Measurements from ENCODE around the gene KIF17. TPM values are rescaled to one million over a fixed set of nuclear protein-coding genes. Genes with fewer than 3 reads are reported as not detected.
A peak's percentile ranks its signal among the peaks of the same experiment; 100 is the strongest.

The KIF17 gene
- total and polyA plus RNA-seq, 9 donors = 0.56 to 6.2 (median 2.2) TPM

DNA sequence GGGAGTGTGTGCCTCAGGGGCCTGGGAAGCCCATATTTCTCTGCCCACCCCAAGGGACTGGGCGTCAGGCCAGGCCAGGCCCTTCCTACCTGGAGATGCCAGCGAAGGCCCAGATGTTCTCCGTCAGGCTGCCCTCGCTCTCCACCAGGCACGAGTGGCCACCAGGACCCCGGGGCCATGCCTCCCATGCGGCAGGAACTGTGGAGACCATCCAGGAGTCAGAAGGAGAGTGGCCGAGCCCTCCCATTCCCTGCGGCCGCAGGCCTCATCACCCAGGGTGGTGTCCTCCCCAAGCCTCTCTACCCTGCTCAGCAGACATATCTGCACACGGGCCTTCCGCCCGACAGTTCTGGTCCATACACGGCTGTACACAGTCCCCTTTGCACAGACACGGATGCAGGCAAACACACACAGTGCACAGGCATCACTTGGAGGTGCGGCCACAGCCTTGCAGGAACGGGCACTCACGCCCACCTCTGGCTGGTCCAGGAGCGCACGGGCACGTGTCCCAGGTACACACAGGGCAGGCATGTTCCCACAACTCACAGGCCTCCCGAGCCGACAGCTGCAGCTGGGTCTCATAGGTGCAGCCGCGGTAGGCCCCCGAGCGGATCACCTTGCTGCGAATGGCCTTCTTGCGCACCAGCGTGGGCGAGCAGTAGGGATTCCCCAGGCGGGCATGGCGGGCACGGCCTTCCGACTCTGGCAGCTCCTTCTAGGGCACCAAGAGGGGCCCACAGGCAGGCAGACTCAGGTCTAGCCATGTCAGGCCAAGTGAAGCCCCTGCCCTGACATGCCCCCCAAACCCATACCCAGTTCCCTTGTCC lies 5.9 kb upstream of the KIF17 start:
- Histone ChIP-seq H3K4me1 (ENCODE audit: insufficient read depth) (no peaks in the 10 kb centered on the region), H3K27me3 (no peaks in the 10 kb centered on the region), H3K36me3 (no peaks in the 10 kb centered on the region), H3K27ac (no peak overlapping the region), H3K4me3 (no peak overlapping the region), H3K9me3 (no peaks in the 10 kb centered on the region)
- intact Hi-C loops (cut with DNase I) = no loop called here
- DNase-seq = peak; percentile 8 to 34 (median 16)
- TF ChIP-seq EP300 (IDR thresholded peaks at IDR 0.05) = no peak
- TF ChIP-seq, protein P1, sequence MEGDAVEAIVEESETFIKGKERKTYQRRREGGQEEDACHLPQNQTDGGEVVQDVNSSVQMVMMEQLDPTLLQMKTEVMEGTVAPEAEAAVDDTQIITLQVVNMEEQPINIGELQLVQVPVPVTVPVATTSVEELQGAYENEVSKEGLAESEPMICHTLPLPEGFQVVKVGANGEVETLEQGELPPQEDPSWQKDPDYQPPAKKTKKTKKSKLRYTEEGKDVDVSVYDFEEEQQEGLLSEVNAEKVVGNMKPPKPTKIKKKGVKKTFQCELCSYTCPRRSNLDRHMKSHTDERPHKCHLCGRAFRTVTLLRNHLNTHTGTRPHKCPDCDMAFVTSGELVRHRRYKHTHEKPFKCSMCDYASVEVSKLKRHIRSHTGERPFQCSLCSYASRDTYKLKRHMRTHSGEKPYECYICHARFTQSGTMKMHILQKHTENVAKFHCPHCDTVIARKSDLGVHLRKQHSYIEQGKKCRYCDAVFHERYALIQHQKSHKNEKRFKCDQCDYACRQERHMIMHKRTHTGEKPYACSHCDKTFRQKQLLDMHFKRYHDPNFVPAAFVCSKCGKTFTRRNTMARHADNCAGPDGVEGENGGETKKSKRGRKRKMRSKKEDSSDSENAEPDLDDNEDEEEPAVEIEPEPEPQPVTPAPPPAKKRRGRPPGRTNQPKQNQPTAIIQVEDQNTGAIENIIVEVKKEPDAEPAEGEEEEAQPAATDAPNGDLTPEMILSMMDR (IDR thresholded peaks at IDR 0.05) = no peak
- no peak for TF ChIP-seq POLR2A (IDR thresholded peaks at IDR 0.05)
- WGBS, 3 donors = 88 to 90% (median 89%) methylated on average over 27 to 35 of the region's 35 CpGs

DNA sequence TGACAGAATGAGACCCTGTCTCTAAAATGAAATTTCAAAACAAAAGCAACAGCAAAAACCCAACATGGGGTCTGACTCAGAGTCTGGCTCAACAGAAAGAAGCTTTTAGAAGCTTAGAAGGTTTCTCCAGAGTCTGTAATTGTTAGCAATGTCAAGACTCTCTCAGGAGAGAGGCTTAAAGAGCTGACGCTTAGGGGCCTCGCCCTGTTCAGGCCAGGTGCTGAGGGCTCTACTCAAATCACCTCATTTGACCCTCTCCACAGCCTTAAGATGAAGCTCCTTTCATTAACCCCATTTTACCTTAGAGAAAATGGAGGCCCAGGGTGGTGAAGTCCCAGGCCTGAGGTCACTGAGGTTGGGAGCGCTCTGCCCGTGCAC lies 5.3 kb upstream of the KIF17 start:
- H3K27ac ChIP-seq = no peak overlapping the region
- no peak for DNase-seq
- no peaks in the 10 kb centered on the region for H3K9me3 ChIP-seq
- WGBS, 3 donors = 92 to 94% (median 93%) methylated on average over 4 of the region's 4 CpGs
- intact Hi-C loops (cut with DNase I) = no loop called here
- TF ChIP-seq, protein P1 (IDR thresholded peaks at IDR 0.05) = no peak
- TF ChIP-seq EP300 (IDR thresholded peaks at IDR 0.05) (no peak), POLR2A (IDR thresholded peaks at IDR 0.05) (no peak)
- no peaks in the 10 kb centered on the region for H3K27me3 ChIP-seq
- H3K4me3 ChIP-seq = no peak overlapping the region
- H3K4me1 ChIP-seq (ENCODE audit: insufficient read depth) = no peaks in the 10 kb centered on the region
- no peaks in the 10 kb centered on the region for H3K36me3 ChIP-seq

DNA sequence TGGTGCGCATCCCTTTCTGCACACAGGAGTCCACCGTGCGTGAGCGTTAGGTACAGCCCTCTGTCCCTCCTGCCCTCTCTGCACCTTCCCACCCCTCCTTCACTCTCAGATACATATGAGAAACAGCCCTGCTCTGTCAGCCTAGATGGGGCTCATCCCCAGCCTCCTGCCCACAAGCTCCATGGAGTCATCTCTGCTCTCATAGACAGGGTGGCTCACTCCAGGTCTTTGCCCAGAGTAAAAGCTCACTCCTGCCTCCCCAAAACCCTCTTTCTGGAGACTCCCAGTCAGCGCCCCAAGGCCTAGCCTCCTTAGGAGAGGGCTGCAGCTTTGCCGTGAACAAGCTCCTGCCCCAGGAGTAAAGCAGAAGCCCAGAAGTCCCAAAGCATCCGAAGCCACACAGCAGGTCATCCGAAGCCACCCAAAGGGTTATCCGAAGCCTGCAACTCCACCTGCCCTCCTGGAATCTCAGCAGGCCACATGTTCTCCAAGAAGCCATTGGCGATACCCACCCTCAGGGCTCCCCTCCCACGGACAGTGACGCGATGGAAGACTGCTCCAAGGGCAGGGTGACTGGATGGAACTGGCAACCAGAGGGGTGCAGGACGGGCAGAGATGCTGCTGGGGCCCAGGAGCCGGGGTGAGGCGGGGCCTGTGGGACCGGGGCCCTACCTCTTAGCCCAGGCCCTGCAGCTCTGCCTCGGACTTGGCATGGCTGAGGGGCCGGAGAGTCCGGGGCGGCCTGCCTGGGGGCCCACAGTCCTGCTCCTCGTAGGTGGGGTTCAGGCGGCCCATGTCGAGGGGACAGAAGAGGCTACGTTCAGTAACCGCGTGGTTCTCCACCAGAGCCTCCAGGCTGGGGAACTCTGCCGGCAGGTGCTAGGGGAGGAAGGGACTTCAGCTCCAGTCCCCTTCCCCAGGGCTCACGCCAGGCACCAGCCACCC lies 3.6 kb upstream of the KIF17 start:
- no peak overlapping the region for H3K4me3 ChIP-seq
- TF ChIP-seq, protein P1 (IDR thresholded peaks at IDR 0.05) = no peak
- TF ChIP-seq EP300 (IDR thresholded peaks at IDR 0.05) (no peak), POLR2A (IDR thresholded peaks at IDR 0.05) (no peak)
- intact Hi-C loops (cut with DNase I) = no loop called here
- DNase-seq = peak in 4 of 5 donors; percentile 13 to 31 (median 15)
- no peaks in the 10 kb centered on the region for H3K27me3 ChIP-seq
- H3K4me1 ChIP-seq (ENCODE audit: insufficient read depth) = no peaks in the 10 kb centered on the region
- no peaks in the 10 kb centered on the region for H3K36me3 ChIP-seq
- no peak overlapping the region for H3K27ac ChIP-seq
- H3K9me3 ChIP-seq = no peaks in the 10 kb centered on the region
- WGBS, 3 donors = 88 to 93% (median 89%) methylated on average over 29 of the region's 29 CpGs

DNA sequence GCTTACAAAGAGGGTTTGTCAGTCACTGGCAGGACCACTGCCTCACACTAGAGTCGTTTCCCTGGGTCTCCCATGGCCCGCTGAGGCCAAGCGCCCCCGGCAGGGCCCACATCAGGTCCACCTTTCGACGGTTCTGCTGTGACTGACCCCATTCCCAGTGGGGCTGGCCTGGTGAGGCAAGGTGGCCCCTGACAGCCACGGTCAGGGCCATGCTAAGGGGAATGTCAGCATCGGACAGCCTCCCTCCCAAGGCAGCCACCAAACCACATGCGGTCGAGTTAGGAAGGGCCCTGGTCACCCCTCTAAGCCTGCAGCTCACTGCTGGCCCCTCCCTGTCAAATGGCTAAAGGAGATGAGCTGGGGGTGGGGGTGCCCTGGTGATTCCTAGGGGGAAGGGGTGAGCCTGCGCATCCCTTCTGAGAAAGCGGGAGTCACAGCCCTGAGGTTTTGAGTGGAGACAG lies 2.9 kb upstream of the KIF17 start:
- DNase-seq = peak in 4 of 5 donors; percentile 5 to 23 (median 12)
- TF ChIP-seq EP300 (IDR thresholded peaks at IDR 0.05) = no peak
- no peak for TF ChIP-seq POLR2A (IDR thresholded peaks at IDR 0.05)
- TF ChIP-seq, protein P1 (IDR thresholded peaks at IDR 0.05) = no peak

More for the DNA sequence above, 2.9 kb upstream of the KIF17 start:
- H3K27ac ChIP-seq = no peak overlapping the region
- no peak overlapping the region for H3K4me3 ChIP-seq
- no peaks in the 10 kb centered on the region for H3K27me3 ChIP-seq
- 87 to 92% (median 91%) methylated on average over 12 of the region's 12 CpGs for WGBS, 3 donors
- H3K9me3 ChIP-seq = no peaks in the 10 kb centered on the region
- no peaks in the 10 kb centered on the region for H3K4me1 ChIP-seq (ENCODE audit: insufficient read depth)
- intact Hi-C loops (cut with DNase I) = no loop called here
- H3K36me3 ChIP-seq = no peaks in the 10 kb centered on the region
